ENCODE data around the gene NOP9. TPM values are rescaled to one million over a fixed set of nuclear protein-coding genes. Genes with fewer than 3 reads are reported as not detected.

The NOP9 gene
- total RNA-seq, 1 experiment from 2014 or later, result 39.4 TPM

DNA sequence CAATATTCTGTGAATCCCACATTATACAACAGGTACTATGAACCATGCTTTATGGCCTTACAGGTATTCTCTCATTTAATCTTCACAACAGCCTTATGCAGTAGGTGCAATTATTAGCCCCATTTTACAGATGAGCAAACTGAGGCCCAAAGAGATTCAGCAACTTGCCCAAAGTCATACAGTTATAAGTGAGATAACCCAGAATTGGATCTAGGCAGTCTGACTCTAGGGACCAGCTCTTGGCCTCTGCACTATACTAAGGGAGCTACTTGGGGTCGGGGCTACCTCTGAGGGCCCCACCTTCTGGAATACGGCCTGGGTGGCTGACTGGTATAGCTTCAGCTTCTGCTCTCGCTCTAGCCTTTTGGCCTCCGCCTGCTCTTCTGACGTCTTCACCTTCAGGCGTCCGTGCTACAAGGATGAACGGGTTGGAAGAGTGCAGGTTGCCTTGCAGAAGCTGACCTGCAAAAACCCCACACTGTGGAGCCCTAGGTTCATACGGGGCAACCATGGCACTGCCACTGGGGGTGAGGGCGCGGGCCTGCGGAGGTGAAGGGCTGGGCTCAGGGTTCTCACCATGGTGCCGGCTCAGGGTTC, 29.0 kb upstream of the NOP9 start:
- Histone ChIP-seq H3K79me2 (ENCODE audit: insufficient read depth, low read length) (peaks cover 4% of the 10 kb centered on the region; the same call in 1 of the 2 replicates), H3K36me3 (ENCODE audit: control insufficient read depth in 1 of 2, insufficient read depth in 2 of 2, low read length in 2 of 2) (no peaks in the 10 kb centered on the region; a peak in 1 of 4 replicates), H3K4me3 (replicated peaks in 1 of 2; ENCODE audit: low read depth in 1 of 2, low read length in 2 of 2) (peak overlapping the region; percentile 79 to 92), H3K4me1 (ENCODE audit: control insufficient read depth in 1 of 2, insufficient read depth in 2 of 2, low read length in 2 of 2) (peaks cover 9 to 22% of the 10 kb centered on the region in 2 experiments; a peak in 3 of 4 replicates), H3K9me2 (ENCODE audit: insufficient read depth) (no peaks in the 10 kb centered on the region), H4K20me1 (ENCODE audit: insufficient read depth) (no peaks in the 10 kb centered on the region), H3K27ac (ENCODE audit: low read depth, low read length) (peak overlapping the region; percentile 86), H2AFZ (ENCODE audit: low read depth, low read length, poor library complexity, severe bottlenecking) (no peak overlapping the region), H3K9me3 (ENCODE audit: control insufficient read depth in 1 of 2, insufficient read depth in 1 of 2, low read depth in 1 of 2, low read length in 2 of 2) (no peaks in the 10 kb centered on the region), H3K27me3 (ENCODE audit: insufficient read depth, low read length) (no peaks in the 10 kb centered on the region), H3K4me2 (ENCODE audit: low read length) (peak overlapping the region; percentile 98), H3K9ac (ENCODE audit: low read length) (peak overlapping the region; percentile 94)
- intact Hi-C loops (cut with micrococcal nuclease), result loop anchor here (1.0 kb wide), 1 partner anchor 28 kb away; the partner anchor contains the start of gene TINF2
- RAD21 ChIA-PET (ENCODE audit: low non-redundant PET in 1 of 2, low total read pairs in 2 of 2, uncharacterized antibody in 2 of 2, unreplicated experiment in 2 of 2), result interaction anchor here in 1 of 2 experiments (0.7 kb wide), 1 partner anchor 27 kb away, joined by 3 read pairs; no protein-coding TSS in a partner anchor
- BruUV-seq (replicated peaks), result no TSS peak
- TF ChIP-seq, protein P1, sequence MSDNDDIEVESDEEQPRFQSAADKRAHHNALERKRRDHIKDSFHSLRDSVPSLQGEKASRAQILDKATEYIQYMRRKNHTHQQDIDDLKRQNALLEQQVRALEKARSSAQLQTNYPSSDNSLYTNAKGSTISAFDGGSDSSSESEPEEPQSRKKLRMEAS (IDR thresholded peaks at IDR 0.05), result no peak; the same call in 1 of the 2 replicates
- TF ChIP-seq SP1 (IDR thresholded peaks at IDR 0.05; ENCODE audit: low read depth), result no peak
- TF ChIP-seq YY1 (IDR thresholded peaks at IDR 0.05; ENCODE audit: extremely low read depth, insufficient replicate concordance, low read depth, low read length), result no peak
- no peak for TF ChIP-seq EGR1 (IDR thresholded peaks at IDR 0.05; ENCODE audit: low read depth)
- TF ChIP-seq SIN3A (IDR thresholded peaks at IDR 0.05; ENCODE audit: low read depth), result no peak
- no peak for TF ChIP-seq ELF1 (IDR thresholded peaks at IDR 0.05; ENCODE audit: borderline replicate concordance, low read depth)
- TF ChIP-seq, protein P2, sequence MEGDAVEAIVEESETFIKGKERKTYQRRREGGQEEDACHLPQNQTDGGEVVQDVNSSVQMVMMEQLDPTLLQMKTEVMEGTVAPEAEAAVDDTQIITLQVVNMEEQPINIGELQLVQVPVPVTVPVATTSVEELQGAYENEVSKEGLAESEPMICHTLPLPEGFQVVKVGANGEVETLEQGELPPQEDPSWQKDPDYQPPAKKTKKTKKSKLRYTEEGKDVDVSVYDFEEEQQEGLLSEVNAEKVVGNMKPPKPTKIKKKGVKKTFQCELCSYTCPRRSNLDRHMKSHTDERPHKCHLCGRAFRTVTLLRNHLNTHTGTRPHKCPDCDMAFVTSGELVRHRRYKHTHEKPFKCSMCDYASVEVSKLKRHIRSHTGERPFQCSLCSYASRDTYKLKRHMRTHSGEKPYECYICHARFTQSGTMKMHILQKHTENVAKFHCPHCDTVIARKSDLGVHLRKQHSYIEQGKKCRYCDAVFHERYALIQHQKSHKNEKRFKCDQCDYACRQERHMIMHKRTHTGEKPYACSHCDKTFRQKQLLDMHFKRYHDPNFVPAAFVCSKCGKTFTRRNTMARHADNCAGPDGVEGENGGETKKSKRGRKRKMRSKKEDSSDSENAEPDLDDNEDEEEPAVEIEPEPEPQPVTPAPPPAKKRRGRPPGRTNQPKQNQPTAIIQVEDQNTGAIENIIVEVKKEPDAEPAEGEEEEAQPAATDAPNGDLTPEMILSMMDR (IDR thresholded peaks at IDR 0.05 in 2 of 3, conservative IDR thresholded peaks at IDR 0.05 in 1 of 3; ENCODE audit: borderline replicate concordance in 1 of 3, insufficient read depth in 1 of 3, low read depth in 2 of 3, low read length in 2 of 3), result no peak
- CTCF ChIA-PET, result interaction anchor here (0.7 to 2.0 kb wide), 9 partner anchors 9 to 161 kb away, joined by 3 to 17 read pairs (median 5); partner anchors contain the start of genes CIDEB, MDP1 and TINF2
- ATAC-seq, result no peak
- DNase-seq (ENCODE audit: low read depth, low spot score), result peak; percentile 8
- POLR2A ChIA-PET, result interaction anchor here (0.8 to 2.7 kb wide), 11 partner anchors 8 to 166 kb away, joined by 3 to 20 read pairs (median 5); partner anchors contain the start of genes DHRS1, NOP9, PSME2 and TGM1
